GM18867 (cell line): ENCODE data around the gene IL1RN.

Source experiments
- ATAC-seq: cut with Tn5 transposase; IDR thresholded peaks from one replicate; pipeline ENCODE4 v1.9.1; 2021; ENCODE audit warnings: mild to moderate bottlenecking, moderate library complexity; ENCODE audit not compliant: unreplicated experiment

IL1RN gene

DNA sequence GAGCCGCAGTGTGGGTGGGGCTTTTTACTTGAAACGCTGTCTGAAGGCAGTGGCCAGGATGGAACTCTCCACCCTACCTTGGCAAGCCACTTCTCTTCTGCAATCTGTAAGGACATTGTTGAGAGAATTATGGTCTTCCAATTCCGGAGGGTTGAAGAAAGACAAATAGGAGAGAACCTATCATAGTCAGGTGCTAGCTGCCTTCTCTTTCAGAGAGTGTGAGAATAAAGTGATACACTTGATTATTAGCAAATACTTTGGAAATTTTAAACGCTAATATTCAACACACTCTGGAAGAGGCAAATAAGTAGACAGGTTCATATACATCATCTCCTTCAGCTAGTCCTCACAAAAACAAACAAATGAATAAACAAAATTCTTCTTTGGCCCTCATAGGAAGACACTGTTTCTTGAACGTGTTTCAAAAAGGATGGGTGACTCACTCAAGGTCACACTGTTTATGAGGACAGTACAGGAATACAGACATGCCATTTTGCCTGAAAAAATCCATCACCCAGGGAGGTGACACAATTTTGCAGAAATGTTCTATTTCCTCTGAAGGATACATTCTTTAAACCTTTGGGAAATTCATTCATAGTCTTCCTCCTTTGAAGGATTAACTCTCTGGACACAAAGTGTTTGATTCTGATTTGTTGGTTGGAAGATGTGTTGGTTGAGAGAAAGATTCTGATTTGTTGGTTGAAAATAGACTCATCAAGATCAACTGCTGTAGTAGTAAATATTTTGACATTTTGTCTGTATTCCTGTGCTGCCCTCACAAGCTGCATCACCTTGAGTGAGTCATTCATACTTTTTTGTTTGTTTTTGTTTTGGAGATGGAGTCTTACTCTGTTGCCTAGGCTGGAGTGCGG is 2.2 kb upstream of the IL1RN start:
- no peak for ATAC-seq

GRCh38 chr2:113127646-113128570 is 510 bp downstream of the IL1RN start:
- no peak for ATAC-seq

GRCh38 chr2:113129519-113130078 is 2.2 kb downstream of the IL1RN start:
- ATAC-seq, result no peak

GRCh38 chr2:113131352-113132185 is 4.2 kb downstream of the IL1RN start:
- ATAC-seq, result no peak

DNA sequence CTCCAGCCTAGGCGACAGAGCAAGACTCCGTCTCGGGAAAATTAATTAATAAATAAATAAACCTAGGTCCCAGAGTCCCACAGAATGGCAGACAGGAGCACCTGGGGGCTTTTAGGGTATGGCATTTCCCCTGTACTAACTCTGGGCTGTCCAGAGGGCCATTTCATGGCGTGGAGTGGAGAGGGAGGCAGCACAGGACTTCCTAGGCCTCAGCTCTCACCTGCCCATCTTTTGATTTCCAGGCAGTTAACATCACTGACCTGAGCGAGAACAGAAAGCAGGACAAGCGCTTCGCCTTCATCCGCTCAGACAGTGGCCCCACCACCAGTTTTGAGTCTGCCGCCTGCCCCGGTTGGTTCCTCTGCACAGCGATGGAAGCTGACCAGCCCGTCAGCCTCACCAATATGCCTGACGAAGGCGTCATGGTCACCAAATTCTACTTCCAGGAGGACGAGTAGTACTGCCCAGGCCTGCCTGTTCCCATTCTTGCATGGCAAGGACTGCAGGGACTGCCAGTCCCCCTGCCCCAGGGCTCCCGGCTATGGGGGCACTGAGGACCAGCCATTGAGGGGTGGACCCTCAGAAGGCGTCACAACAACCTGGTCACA is 5.1 kb downstream of the IL1RN start:
- ATAC-seq, result no peak

- ATAC-seq, result no peak
Measured at GRCh38 chr2:113133704-113134598, 6.6 kb downstream of the IL1RN start.

- no peak for ATAC-seq
Measured at GRCh38 chr2:113134717-113135116, 7.3 kb downstream of the IL1RN start.

GRCh38 chr2:113135317-113135716 is 7.9 kb downstream of the IL1RN start:
- peak; percentile 64 for ATAC-seq

DNA sequence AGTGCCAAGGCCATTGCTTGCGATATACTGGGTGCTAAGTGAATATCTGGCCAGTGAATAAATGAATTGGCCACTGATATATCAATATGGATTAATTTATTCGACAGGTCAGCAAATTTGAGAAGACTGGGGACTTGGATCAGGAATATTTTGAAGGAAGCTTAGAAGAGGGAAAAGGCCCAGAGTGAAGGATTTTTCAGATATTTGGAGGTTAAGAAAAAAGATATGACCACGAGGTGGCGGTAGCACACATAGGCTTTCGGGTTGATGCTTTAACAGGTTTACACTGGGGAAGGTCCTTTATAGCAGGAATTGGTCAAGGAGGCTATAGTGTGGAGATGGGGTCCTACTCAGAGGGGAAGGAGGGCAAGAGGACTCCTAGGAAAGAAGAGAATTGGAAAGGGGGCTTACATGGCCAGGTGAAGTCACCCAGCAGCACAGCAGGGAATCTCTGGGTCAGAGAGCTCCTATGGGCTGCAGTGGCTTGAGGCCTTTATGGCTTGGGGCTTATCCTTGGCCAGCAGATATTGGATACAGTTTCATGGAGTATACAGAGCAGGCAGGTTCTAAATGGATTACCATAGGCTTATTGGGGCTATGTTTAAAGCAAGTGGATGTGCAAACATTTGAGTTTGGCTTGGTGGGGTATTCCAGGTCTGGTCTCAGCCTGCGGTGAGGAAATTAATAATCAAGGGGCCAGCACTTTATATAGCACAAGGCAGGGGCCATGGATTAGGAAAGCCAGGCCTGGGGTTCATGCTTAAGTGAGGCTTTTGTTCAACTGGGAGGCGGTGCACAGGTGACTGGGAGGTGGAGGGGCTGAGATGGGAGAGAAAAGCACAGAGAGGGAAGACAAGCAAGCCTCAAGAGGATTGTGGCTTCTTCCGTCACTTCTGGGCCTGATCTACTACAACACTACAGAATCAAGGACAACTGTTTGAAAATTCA is 9.7 kb downstream of the IL1RN start:
- ATAC-seq, result no peak

DNA sequence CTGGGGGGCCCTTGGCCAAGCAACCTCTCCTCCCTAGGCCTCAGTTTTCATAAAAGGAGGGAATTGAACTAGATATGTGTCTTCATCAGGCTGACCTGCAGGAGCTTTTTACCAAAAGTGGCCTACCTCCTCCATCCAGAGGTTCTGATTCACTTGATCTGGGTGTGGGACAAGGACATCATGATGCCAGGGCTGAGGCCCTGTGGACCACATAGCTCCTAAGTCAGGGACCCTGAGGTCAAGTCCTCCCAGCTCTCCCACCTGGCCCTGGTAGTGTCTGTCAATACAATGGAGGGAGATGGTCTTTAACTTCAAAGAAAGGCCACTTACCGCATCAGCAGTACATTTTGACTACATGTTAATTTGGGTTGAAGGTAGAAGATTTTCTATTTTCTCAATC is 10.4 kb downstream of the IL1RN start:
- no peak for ATAC-seq

DNA sequence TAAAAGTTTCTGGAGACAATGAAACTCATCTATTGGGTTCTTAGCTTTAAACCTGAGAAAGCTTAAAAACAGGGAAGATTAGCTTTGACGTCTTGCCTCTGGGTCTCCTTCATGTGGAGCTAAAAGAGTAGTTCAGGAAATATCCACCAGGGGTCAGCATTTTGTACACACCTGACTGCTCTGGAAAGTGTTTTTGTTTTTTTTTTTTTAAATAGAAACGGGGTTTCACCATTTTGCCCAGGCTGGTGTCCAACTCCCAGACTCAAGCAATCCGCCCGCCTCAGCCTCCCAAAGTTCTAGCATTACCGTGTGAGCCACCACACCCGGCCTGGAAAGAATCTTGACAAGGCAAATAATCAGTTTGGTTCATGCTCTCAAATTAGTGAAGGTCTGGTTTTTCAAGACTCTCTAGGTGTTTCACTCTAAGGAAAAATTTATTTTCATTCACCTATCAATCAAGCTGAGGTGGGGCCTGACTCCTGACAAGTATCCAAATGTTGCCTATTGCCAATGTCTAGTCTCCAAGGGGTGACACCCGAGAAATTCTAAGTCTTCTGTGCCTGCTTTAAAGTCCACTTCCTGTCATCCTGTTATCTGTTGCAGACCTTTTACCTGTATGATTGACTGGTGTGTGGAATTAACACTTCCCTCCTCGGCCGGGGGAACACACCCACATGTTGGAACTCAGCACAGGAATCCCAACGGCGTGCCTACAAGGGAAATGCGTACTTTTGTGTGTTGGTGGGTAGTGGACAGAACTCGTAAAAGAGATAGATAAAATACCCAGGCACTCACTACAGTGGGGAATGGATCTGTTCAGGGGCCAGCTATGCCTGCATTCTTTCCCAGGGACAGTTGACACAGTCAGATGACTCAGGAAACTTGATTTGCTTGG is 11.3 kb downstream of the IL1RN start:
- peak; percentile 60 for ATAC-seq

- ATAC-seq, result no peak
Measured at GRCh38 chr2:113141451-113141850, 14.1 kb downstream of the IL1RN start.

DNA sequence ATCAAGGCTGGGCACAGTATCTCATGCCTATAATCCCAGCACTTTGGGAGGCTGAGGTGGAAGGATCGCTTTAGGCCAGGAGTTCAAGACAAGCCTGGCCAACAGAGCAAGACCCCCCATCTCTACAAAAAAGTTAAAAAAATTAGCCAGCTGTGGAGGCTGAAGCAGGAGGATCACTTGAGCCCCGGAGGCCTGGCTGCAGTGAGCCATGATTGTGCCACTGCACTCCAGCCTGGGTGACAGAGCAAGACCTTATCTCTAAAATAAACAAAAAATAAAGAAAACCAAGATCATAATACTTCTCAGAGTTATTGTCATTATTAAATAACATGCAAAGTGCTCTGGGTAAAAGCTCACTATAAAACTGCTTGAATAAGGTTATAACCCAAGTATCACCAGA is 14.9 kb downstream of the IL1RN start:
- no peak for ATAC-seq

GRCh38 chr2:113144259-113144658 is 16.9 kb downstream of the IL1RN start:
- ATAC-seq, result no peak

DNA sequence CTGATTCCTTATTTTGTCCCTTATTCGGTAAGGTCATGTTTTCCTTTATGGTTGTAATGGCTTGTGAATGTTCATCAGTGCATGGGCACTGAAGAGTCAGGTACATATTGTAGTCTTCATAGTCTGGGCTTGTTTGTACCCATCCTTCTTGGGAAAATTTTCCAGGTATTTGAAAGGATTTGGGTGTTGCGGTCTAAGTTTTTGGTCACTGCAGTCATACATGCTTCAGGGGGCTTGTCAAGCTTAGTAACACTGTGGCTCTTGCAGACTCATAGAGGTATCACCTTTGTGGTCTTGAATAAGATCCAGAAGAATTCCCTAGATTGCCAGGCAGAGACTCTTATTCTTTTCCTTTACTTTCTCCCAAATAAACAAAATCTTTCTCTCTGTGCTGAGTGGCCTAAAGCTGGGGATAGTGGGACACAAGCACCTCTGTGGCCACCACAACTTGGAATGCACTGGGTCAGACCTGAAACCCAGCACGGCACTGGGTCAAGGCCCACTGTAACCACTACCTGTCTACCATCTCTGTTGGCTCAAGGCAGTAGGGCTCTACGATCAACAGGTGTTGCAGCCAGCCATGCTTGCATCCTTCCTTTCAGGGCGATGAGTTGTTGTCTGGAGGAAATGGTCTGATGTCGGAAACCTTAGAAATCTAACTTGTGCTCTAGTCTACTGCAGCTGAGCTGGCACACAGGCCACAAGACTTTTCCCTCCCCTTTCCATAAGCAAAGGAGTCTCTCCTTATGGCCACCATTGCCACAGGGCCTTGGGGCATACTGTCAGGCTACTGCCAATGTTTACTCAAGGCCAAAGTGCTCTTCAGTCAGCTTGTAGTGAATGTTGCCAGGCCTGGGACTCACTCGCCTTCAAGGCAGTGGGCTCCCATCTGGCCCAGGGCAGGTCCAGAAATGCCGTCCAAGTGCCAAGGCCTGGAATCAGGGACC is 21.5 kb downstream of the IL1RN start:
- no peak for ATAC-seq
